H1 (cell line): ENCODE results near the gene ACTN2. TPM values are rescaled to one million over a fixed set of nuclear protein-coding genes. Genes with fewer than 3 reads are reported as not detected.

Experiments used
- CTCF ChIA-PET: fragments of 300-600 bp; sonication (Branson Sonifier 250); formaldehyde crosslinking; loops from one replicate; lab custom pipeline; 2021; ENCODE audit not compliant: partially characterized antibody; lab: Charles Lee
- POLR2A ChIA-PET: fragments of 300-600 bp; sonication (Branson Sonifier 250); formaldehyde crosslinking; loops from one replicate; lab custom pipeline; 2021; ENCODE audit warnings: inconsistent platforms; ENCODE audit not compliant: partially characterized antibody; lab: Charles Lee
- DNase-seq, 2 experiments: peaks; one replicate each; pipeline versions ENCODE4 v3.0.0 to v3.0.0-alpha.2; 2010 to 2022; ENCODE audit warnings: low spot score in 2 of 2, low read depth in 1 of 2, mixed read lengths in 1 of 2
- FAIRE-seq: peaks from 2 replicates; lab custom pipeline; 2011; peaks lifted over from hg19 to GRCh38; lab: Jason Lieb, UNC
- H2AFZ ChIP-seq: 2 replicates; pipeline ENCODE4 v1.8.1; 2012; ENCODE audit warnings: low read length, inconsistent platforms
- H2AK5ac ChIP-seq: 2 replicates; pipeline ENCODE4 v1.6.1; 2013; ENCODE audit warnings: low read depth, low read length
- H2BK120ac ChIP-seq: replicated peaks from 2 replicates; pipeline ENCODE3; 2013; ENCODE audit warnings: low read depth, low read length, inconsistent platforms
- H2BK12ac ChIP-seq: 2 replicates; pipeline ENCODE4 v1.6.1; 2013; ENCODE audit warnings: low read depth, low read length
- H2BK15ac ChIP-seq: 2 replicates; pipeline ENCODE4 v1.6.1; 2013; ENCODE audit warnings: low read length
- H2BK20ac ChIP-seq: 2 replicates; pipeline ENCODE4 v1.6.1; 2013; ENCODE audit warnings: low read length
- H2BK5ac ChIP-seq: 2 replicates; pipeline ENCODE4 v1.6.1; 2013; ENCODE audit warnings: low read depth, low read length
- H3K14ac ChIP-seq: 2 replicates; pipeline ENCODE4 v1.6.1; 2013; ENCODE audit warnings: inconsistent platforms; ENCODE audit not compliant: insufficient read length
- H3K18ac ChIP-seq: 2 replicates; pipeline ENCODE4 v1.6.1; 2013; ENCODE audit warnings: low read length; ENCODE audit errors: extremely low read depth
- H3K23ac ChIP-seq: 2 replicates; pipeline ENCODE4 v1.6.1; 2013; ENCODE audit warnings: inconsistent platforms; ENCODE audit not compliant: insufficient read length
- H3K23me2 ChIP-seq: 2 replicates; pipeline ENCODE4 v1.6.1; 2013; ENCODE audit warnings: low read depth, low read length
- H3K27ac ChIP-seq: 2 replicates; pipeline ENCODE4 v1.6.1; 2011; ENCODE audit warnings: low read depth, low read length, inconsistent platforms
- H3K27me3 ChIP-seq, 4 experiments: replicated peaks in 1 of 4; 1 replicate in 1 of 4; 2 replicates in 3 of 4; pipeline versions ENCODE4 v1.6.1 to v1.8.1; 2011 to 2013; ENCODE audit warnings: low read length in 3 of 4, mild to moderate bottlenecking in 3 of 4, inconsistent platforms in 2 of 4, mixed read lengths in 2 of 4, moderate library complexity in 1 of 4; ENCODE audit not compliant: control insufficient read depth in 3 of 4, insufficient read depth in 3 of 4; ENCODE audit errors: extremely low read depth in 1 of 4
- H3K36me3 ChIP-seq, 4 experiments: 2 replicates each; pipeline versions ENCODE4 v1.6.1 to v1.8.1; 2011 to 2013; ENCODE audit warnings: mild to moderate bottlenecking in 4 of 4, low read length in 3 of 4, moderate library complexity in 2 of 4, control low read depth in 1 of 4, inconsistent platforms in 1 of 4; ENCODE audit not compliant: insufficient read depth in 4 of 4, control insufficient read depth in 2 of 4
- H3K4ac ChIP-seq: replicated peaks from 2 replicates; pipeline ENCODE3; 2013; ENCODE audit warnings: low read length, low read depth, mixed read lengths, inconsistent platforms; ENCODE audit not compliant: insufficient read length
- H3K4me1 ChIP-seq, 4 experiments: replicated peaks in 1 of 4; 1 replicate in 1 of 4; 2 replicates in 3 of 4; pipeline versions ENCODE4 v1.6.1 to v1.8.1; 2011 to 2013; ENCODE audit warnings: low read length in 3 of 4, inconsistent platforms in 2 of 4, mixed read lengths in 1 of 4; ENCODE audit not compliant: insufficient read depth in 4 of 4, control insufficient read depth in 3 of 4
- H3K4me2 ChIP-seq, 2 experiments: 2 replicates each; pipeline versions ENCODE4 v1.6.1 to v1.8.1; 2011 to 2013; ENCODE audit warnings: low read depth in 2 of 2, low read length in 2 of 2, control low read depth in 1 of 2, inconsistent platforms in 1 of 2, mild to moderate bottlenecking in 1 of 2; ENCODE audit not compliant: insufficient read depth in 1 of 2
- H3K4me3 ChIP-seq, 4 experiments: fragments of 200-600, 300-600 bp in 1 of 4; sonication (generic), shearing (Covaris generic), sonication (Bioruptor Twin) in 1 of 4; 2 replicates each; pipeline versions ENCODE4 v1.5.1 to v1.8.1; 2011 to 2016; ENCODE audit warnings: low read length in 4 of 4, low read depth in 3 of 4, control low read depth in 2 of 4, inconsistent platforms in 2 of 4, mild to moderate bottlenecking in 2 of 4, mixed read lengths in 1 of 4, moderate library complexity in 1 of 4; ENCODE audit not compliant: insufficient read depth in 2 of 4; ENCODE audit errors: extremely low read depth in 1 of 4
- H3K56ac ChIP-seq: replicated peaks from 2 replicates; pipeline ENCODE3; 2013; ENCODE audit warnings: low read depth, mild to moderate bottlenecking, mixed read lengths, low read length, inconsistent platforms; ENCODE audit not compliant: insufficient read length
- H3K79me1 ChIP-seq: 2 replicates; pipeline ENCODE4 v1.6.1; 2013; ENCODE audit warnings: low read depth, low read length, control low read depth
- H3K79me2 ChIP-seq, 2 experiments: 2 replicates each; pipeline versions ENCODE4 v1.6.1 to v1.8.1; 2012 to 2013; ENCODE audit warnings: low read length in 2 of 2, mild to moderate bottlenecking in 2 of 2, inconsistent platforms in 1 of 2; ENCODE audit not compliant: insufficient read depth in 2 of 2, control insufficient read depth in 1 of 2
- H3K9ac ChIP-seq, 4 experiments: replicated peaks in 1 of 4; 1 replicate in 1 of 4; 2 replicates in 3 of 4; pipeline versions ENCODE4 v1.6.1 to v1.8.1; 2011 to 2013; ENCODE audit warnings: low read depth in 3 of 4, low read length in 3 of 4, control low read depth in 2 of 4, mild to moderate bottlenecking in 2 of 4, moderate library complexity in 2 of 4, inconsistent platforms in 1 of 4; ENCODE audit errors: extremely low read depth in 1 of 4
- H3K9me3 ChIP-seq, 2 experiments: 2 replicates each; pipeline versions ENCODE4 v1.6.1 to v1.8.1; 2012 to 2013; ENCODE audit warnings: mild to moderate bottlenecking in 2 of 2, moderate library complexity in 2 of 2, control low read depth in 1 of 2, inconsistent platforms in 1 of 2, low read depth in 1 of 2, low read length in 1 of 2, mixed read lengths in 1 of 2; ENCODE audit not compliant: insufficient read depth in 2 of 2
- H4K20me1 ChIP-seq, 2 experiments: replicated peaks in 1 of 2; 2 replicates each; pipeline versions ENCODE3 to v1.8.1; 2011 to 2013; ENCODE audit warnings: inconsistent platforms in 2 of 2, low read length in 2 of 2, mild to moderate bottlenecking in 1 of 2; ENCODE audit not compliant: insufficient read depth in 2 of 2, control insufficient read depth in 1 of 2
- H4K5ac ChIP-seq: 2 replicates; pipeline ENCODE4 v1.6.1; 2013; ENCODE audit warnings: low read length, low read depth, mixed read lengths, inconsistent platforms; ENCODE audit not compliant: insufficient read length
- H4K8ac ChIP-seq: 2 replicates; pipeline ENCODE4 v1.8.0; 2013; ENCODE audit warnings: mild to moderate bottlenecking, moderate library complexity, low read length, inconsistent platforms; ENCODE audit not compliant: insufficient read depth; ENCODE audit errors: extremely low read depth
- H4K91ac ChIP-seq: replicated peaks from 2 replicates; pipeline ENCODE3; 2013; ENCODE audit warnings: low read length, mixed read lengths, inconsistent platforms; ENCODE audit not compliant: insufficient read length
- ATF3 ChIP-seq: IDR thresholded peaks from 2 replicates; pipeline ENCODE4 v1.6.1; 2011; ENCODE audit warnings: low read depth, mild to moderate bottlenecking, low read length; ENCODE audit not compliant: insufficient read depth
- GTF2F1 ChIP-seq: IDR thresholded peaks from 2 replicates; pipeline ENCODE4 v1.6.1; 2012; ENCODE audit warnings: low read depth, low read length, improper control_type of control experiment, borderline replicate concordance
- WGBS, 2 experiments: shearing (Covaris generic) in 1 of 2; methylation state at CpG; one replicate each; pipeline versions ENCODE4 v1.1.6 to v1.1.7; 2013 to 2015; ENCODE audit warnings: low lambda C conversion rate in 2 of 2, mixed read lengths in 2 of 2, inconsistent platforms in 1 of 2, low coverage in 1 of 2, missing lambda C conversion rate in 1 of 2; ENCODE audit not compliant: insufficient replicate concordance in 2 of 2, insufficient coverage in 1 of 2, insufficient read length in 1 of 2; ENCODE audit errors: extremely low coverage in 1 of 2, missing lambda C conversion rate in 1 of 2; 5-methylcytosine and 5-hydroxymethylcytosine counted together
- polyA plus RNA-seq, 7 experiments: library from polyadenylated mRNA; depleted of rRNA in 3 of 7; stranded (reverse) in 5 of 7; unstranded in 2 of 7; fragments of >200 nt in 5 of 7; fragments of 200-250 nt in 2 of 7; gene quantifications; 1 replicate in 5 of 7; 2 replicates in 1 of 7; 4 replicates in 1 of 7; pipeline versions ENCODE4 v1.2.1 to v1.2.3, GENCODE V29; 2011 to 2013; ENCODE audit warnings: missing spikeins in 2 of 7, mixed read lengths in 2 of 7
- total RNA-seq: library from RNA; stranded (reverse); fragmentation: NEBNext Ultra II Directional; extraction: Animal tissue kit (Norgen Biotek cat#: 25700); gene quantifications from 2 replicates; pipeline ENCODE4 v1.2.1, GENCODE V29; 2021

ACTN2 gene
- total and polyA plus RNA-seq, 2 of the 8 experiments (the other 6 are each of a cell fraction or from before 2014, with no cell fraction given) = 1.9 to 4.1 TPM

- Histone ChIP-seq H4K91ac (no peak overlapping the region), H3K14ac (no peak overlapping the region), H3K4me1 (peaks cover 0 to 11% (median 3%) of the 10 kb centered on the region in 4 experiments; a peak in 5 of 7 replicates), H3K23me2 (peaks cover 8% of the 10 kb centered on the region; the same call in 1 of the 2 replicates), H3K18ac (no peak overlapping the region), H2BK120ac (no peak overlapping the region), H2BK12ac (no peak overlapping the region), H4K5ac (no peak overlapping the region), H2AFZ (no peak overlapping the region), H3K79me1 (no peaks in the 10 kb centered on the region; the same call in 1 of the 2 replicates), H3K79me2 (no peaks in the 10 kb centered on the region; a peak in 1 of 4 replicates), H2BK20ac (no peak overlapping the region), H3K23ac (no peak overlapping the region), H3K4ac (no peak overlapping the region), H4K20me1 (peaks cover 0 to 1% of the 10 kb centered on the region in 2 experiments), H2BK15ac (no peak overlapping the region), H2AK5ac (no peak overlapping the region), H2BK5ac (no peak overlapping the region), H3K9me3 (no peaks in the 10 kb centered on the region), H3K56ac (no peak overlapping the region), H3K27me3 (peaks cover 4 to 26% (median 23%) of the 10 kb centered on the region in 4 experiments), H3K4me2 (no peak overlapping the region), H4K8ac (no peak overlapping the region), H3K9ac (no peak overlapping the region), H3K4me3 (no peak overlapping the region), H3K36me3 (no peaks in the 10 kb centered on the region), H3K27ac (no peak overlapping the region)
- DNase-seq (no peak), FAIRE-seq (no peak)
- WGBS, 2 experiments = 91% methylated on average over 4 of the region's 4 CpGs; no CpG with 5 or more reads in 1 of the 2 experiments
- CTCF ChIA-PET = interaction anchor here (0.6 to 1.0 kb wide), 2 partner anchors 37 to 287 kb away, joined by 3 to 4 read pairs; no protein-coding TSS in a partner anchor
- POLR2A ChIA-PET = no interaction called here
- TF ChIP-seq ATF3 (no peak), GTF2F1 (no peak)
Observed at GRCh38 chr1:236688705-236689104, 2.4 kb downstream of the ACTN2 start.
